GM19397 (cell line): ENCODE data around the gene SETD3.

ENCODE experiments used
- ATAC-seq: cut with Tn5 transposase; IDR thresholded peaks from one replicate; pipeline ENCODE4 v1.9.1; 2021; ENCODE audit warnings: mild to moderate bottlenecking, moderate library complexity; ENCODE audit not compliant: unreplicated experiment

SETD3 gene

DNA sequence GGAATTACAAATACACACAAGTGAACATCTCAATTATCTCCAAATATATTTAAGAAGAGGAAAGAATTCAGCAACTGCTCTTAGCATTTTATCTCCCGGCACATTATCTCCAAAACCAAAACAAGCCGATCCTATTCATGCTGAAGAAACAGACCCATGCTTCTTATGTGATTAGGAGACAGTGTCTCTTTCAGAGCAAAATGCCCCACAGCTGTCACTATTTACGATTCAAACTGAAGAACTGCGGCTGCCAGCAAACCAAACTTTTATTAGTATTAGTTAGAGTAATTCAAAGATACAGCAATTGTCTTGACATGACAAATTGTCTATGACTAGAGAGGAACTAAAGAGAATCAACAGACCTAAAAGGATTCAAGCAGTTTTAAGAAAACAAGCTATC lies 79.4 kb downstream of the SETD3 start:
- no peak for ATAC-seq

DNA sequence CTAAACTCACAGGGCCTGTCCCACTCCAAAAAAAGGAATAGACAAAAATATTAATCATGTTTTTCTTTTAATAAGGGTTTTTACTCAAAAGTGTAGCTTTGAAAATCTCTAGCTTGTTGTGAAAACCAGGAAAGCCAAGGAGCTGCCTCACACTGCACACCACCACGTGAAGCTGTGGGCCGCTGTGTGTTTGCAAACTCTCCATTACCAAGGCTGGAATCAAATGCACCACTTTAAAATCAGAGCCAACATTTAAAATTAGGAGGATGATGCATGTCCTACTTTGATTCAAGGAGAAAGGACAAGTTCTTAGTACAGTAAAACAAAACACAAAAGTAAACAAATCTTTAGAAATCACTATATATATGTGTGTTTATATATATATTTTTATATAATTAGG lies 83.0 kb downstream of the SETD3 start:
- no peak for ATAC-seq

DNA sequence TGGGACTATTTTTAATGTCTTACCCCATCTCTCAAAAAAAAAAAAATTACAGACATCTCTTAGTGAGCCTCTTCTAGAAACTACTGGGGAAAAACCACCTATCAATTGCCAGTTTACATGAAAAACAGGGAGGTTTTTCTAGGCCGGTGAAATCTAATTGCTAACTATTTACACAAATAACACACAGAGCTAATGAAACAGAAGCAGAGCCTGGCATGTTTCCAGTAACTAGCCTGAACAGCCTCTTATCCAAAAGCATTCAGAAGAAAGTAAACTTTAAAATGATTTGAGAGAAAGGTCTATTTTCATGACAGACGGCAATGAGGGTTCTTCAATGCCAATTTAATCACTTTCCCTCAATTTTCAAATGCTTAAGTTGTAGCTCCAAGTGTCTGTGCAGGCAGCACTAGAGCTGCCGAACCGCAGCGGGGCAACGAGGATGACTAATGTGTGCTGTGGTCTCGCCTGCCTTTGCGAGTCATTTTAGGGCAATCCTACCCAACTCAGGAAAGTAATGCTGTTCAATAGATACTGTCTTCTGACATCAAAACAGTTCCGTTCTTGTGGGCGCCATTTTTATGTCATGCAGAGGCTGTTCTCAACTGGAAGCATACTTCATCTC lies 84.6 kb downstream of the SETD3 start:
- ATAC-seq, result no peak

DNA sequence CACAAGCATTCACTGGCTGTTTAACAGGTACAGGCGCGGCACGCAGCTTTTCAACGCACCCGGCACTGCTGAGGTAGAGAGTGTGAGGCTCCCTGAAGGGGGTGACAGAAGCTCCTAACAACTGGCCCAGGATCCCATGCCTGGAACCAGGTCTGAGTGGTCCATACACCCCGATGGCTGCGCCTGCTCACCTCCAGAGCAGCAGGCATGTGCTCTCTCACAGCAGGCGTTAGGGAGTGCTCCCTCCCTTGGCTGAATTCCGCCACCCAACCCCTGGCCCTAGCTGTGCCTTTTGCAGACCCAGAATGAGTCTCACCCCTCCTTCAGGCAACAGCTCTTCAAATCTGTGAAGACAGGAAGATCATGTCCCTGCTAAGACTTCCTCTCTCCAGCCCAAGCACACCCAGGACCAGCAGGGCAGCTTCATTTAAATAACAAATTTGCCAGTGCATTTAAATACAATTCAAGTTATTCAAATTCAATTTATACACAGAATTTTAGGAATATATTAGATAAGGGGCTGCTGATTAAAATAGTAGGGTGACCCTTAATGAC lies 86.0 kb downstream of the SETD3 start:
- no peak for ATAC-seq

DNA sequence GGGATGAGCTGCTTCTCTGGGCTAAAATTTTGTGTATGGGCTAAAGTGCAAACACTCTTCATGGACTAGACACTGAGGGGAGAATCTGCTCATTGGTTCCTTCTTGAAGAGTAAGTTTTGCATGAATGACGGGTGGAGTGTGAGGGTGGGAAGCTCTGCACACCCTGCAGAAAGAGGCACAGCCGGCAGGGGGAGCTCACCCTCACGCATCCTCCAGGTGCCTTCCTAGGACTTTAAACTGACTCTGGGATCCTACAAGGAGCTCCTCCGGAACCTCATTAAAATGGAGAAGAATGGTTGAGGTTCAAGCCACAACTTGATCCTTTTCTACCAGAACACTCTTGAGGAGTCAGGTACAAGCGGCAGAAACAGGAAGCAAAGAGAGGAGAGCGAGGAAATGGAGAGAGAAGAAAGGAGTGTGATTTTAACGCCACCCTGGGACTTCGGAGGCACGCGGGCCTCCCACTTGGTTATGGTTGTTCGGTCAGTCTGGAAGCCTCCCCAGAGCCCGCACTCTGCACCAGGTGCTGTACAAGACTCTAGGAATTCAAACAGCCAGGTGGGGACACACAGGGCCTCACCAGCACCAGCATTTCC lies 87.5 kb downstream of the SETD3 start:
- ATAC-seq, result no peak

DNA sequence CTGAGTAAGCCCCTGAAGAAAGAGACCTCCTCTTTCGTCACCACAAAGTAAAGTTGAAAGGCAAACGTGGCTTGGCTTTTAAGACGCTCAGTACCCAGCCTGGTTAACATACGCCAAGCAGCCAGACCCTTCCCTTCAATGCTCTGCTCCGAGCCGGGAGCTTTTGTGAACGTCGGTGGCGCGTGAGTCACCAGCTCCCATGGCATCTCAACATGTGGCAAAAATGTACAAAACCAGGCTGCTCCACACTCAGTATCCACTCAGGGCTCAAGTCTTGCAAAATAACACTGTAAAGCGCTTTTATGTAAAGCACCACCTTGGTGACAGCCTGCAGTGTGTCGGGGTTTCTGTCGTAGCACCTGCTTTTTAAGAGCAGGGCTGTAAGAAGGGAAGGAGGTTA lies 89.0 kb downstream of the SETD3 start:
- no peak for ATAC-seq

DNA sequence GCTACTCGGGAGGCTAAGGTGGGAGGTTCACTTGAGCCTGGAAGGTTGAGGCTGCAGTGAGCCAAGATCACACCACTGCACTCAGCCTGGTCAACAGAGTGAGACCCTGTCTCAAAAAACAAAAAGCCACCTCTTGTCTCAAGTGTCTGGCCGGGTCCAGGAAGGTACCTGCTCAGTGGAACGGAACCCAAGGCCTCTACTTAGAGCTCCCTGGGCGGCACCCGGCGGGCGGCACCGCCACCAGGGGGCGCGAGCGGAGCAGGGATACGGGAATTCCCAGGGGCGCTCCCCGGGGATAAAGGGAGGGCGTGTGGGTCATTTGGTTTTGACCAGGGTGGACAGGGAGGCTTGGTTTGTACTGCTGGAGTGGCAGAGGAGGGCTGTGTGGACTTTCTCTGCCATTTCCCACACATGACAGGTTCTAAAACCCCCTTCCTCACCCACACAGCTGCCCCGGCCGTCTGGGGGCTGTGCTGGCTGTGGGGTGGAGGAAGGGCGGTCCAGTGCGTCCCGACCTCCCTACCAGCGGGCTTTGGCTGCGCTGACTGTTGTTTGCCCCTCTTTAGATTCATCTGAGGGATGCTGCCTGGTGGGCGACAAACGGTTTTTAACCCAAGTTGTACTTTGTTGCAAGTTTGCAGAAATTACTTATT lies 91.4 kb downstream of the SETD3 start:
- peak; percentile 43 for ATAC-seq

DNA sequence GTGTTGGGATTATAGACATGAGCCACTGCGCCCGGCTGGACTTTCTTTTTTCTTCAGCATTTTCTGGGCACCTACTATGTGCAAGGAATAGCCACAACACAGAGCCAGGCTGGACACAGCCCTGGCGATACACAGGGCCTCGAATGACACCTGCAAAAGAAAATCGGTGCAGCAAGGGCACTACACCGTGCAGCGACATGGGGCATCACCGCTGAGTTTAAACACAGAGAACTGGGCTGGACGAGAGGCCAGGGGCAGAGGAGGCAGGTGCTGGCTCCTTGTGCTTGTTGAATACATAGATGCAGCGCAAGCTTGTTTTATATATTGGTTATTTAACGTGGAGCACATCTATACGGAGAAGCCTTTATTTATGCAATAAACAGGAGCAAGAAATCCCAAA lies 92.4 kb downstream of the SETD3 start:
- no peak for ATAC-seq

DNA sequence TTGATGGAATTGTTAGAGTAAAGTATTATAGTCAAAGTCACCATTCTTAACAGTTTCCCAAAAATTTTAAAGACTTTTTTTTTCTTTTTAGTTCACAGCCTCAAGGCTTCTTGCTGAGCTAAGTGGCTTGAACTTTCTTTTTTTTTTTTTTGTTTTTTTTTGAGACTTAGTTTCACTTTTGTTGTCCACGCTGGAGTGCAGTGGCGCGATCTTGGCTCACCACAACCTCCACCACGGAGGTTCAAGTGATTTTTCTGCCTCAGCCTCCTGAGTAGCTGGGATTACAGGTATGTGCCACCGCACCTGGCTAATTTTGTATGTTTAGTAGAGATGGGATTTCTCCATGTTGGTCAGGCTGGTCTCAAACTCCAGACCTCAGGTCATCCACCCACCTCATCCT lies 92.8 kb downstream of the SETD3 start:
- ATAC-seq, result no peak

DNA sequence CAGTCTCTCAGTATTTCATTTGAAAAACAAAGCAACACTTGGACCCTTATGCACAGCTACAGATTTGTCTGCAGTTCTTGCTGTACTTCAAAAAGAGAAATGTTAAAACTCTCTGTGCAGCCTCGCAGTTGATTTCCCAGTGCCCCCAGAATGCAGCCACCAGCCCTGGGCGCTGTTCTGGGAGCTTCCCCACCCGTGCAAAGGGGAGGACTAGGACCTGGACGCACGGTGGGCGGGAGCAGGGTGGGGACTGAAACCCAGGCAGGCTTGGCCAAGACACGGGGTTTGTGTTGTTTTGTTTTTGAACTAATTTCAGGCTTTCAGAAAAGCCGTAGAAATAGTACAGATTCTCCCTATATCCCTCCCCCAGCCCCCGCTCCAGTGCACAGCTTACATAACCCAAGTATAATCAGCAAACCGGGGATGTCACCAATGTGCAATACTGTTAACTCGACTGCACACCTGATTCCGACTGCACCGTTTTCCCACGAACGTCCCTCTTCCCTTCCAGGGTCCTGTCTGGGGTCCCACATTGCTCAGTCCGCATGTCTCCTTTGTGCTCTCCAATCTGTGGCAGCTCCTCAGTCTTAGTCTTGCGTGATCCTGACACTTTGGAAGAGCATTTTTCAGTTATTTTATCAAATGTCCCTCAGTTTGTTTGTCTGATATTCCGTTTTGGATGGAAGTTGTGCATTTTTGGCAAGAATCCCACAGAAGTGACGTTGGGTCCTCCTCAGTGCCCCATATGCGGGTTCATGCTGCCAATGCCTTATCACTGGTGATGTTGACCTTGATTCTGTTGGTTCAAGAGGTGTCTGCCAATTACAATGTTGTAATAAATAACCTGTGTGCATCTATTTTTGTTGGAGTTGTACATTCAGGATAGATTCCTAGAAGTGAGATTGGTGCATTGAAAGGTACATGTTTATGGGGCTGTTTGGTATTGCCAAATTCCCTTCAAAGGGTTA lies 95.9 kb downstream of the SETD3 start:
- no peak for ATAC-seq

DNA sequence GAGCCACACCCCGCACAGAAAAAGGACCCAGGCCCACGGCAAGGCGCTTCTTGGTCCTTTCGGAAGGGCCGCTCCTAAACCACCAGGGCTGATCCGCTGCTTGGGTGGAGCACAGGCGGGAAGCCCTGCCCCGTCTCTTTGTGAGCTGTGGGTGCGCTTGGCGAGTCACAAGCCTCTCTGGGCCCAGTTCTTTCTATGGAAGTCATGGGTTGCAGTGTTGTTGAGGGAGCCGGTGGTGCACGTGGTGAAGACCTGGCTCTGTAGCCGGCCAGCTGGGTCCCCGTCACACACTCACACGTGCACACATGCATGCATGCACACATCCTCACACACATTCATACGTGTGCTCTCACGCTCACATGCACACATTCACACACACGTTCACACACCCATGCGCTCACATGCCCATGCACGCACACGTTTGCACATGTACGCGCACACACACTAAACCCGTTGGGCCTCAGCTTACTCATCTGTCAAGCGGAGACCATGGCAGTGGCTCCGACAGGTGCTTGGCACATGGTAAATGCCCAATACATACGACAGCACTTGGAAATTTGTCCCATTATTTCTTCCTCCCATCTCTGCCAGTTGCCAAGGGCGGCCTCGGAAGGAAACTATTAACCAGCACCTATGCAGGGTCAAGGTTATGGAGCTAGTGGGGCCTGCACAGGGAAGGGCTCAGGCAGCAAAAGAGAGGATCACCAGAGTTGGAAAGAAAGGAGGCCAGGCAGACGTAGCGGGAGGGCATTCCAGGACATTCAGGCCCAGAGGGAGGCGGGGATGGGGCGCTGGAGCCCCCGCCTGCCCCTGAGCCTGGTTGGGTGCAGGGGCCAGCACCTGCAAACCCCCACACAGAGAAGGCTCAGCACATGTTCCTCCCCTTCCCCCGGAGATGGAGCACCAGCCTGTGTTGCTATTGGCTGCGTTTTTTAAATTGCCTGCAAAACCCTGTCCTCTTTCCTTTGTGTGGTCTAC lies 96.9 kb downstream of the SETD3 start:
- no peak for ATAC-seq

DNA sequence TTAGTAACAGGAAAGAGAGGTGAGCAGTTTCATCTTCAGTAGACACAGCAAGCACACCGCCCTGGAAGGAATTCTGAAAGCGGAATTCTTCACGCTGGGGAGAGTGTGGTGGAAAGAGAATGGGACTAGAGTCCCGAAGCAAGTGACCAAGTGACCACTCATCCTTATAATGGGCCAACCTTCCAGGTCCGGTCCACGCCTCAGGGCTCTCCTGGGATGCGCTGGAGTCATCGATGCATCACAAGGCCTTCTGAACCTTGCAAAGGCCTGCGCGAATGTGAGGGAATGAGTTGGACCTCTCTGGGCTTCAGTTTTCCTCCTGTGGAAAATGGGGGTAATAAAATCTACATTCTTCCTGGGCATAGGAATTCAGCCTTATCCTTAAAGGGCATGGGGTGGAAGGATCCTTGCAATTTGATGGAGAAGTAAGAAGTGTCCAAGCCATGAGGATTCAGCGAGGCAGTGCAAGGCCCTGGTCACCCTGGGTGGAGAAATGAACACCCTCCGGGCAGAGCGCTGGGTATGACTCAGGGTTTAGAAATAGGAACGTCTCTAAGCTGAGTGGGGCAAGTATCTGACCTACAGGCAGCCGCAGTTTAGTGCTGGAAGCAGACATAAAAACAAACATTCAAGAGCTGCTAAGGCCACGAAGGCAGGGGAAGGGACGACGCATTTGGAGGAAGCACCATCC lies 97.7 kb downstream of the SETD3 start:
- ATAC-seq, result no peak

DNA sequence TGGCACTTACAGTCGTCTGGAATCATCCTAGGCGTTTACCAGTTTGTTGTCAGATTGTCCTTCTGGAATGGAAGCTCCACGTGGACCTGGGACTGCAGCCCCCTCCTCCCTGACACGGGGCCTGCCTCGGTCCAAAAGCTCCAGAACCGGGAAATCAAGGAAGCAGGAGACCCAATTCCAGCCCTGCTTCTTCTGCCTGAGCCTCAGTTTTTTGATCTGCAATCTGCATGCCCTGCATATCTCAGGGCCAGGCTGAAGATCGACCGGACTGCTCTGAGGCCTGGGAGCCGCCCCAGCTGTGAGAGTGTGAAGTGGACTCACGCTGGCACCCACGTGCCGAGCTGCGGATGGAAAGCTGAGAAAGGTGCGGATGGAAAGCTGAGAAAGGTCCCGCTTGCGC lies 98.6 kb downstream of the SETD3 start:
- no peak for ATAC-seq

DNA sequence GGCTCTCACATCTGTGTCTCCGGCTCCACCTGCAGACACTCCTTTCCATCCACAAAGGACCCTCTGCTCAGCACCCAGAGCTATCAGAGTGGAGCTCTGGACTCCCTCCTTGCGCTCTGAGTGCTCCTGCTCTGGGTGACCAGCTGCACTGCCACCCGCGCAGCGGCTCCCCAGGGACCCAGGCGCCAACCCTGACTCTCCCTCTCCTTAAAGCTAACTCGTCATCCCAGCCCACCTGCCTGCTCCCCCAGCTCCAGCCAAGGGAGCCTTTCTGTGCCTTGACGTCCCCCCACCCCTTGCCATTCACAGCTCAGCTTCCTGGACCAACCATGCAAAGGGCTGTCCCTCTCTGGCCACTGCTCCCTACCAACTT lies 99.0 kb downstream of the SETD3 start:
- ATAC-seq, result no peak

DNA sequence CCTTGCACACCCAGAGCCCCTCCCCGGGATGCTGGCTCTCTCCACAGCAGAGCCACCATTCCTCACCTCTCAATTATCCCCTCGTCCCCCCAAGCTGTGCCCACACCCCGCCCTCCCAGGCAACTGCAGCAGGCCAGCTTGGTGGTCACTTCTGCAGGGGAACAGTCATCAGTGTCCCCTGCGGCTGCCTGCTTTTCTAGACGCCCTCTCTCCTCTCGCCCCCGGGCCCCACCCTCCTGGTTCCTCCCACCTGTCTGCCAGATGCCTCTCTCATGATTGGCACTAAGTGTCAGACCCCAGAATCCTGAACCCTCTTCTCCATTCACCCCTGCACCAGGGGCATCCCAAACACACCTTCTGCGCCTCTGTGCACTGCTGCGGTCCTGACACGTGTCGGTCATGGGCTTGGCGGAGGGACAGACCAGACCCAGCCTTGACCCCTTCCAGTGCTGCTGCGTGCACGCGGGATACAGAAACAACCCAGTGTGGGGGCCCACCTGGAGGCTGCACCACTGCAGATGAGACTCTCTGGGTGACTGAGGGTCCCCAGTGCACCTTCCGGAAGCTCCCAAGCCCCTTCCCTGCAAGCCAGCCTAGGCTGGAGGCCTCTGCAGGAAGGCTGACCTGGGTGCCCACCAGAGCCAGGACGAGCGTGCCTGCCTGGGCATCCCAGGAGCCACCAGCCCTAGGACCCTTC lies 99.5 kb downstream of the SETD3 start:
- no peak for ATAC-seq

DNA sequence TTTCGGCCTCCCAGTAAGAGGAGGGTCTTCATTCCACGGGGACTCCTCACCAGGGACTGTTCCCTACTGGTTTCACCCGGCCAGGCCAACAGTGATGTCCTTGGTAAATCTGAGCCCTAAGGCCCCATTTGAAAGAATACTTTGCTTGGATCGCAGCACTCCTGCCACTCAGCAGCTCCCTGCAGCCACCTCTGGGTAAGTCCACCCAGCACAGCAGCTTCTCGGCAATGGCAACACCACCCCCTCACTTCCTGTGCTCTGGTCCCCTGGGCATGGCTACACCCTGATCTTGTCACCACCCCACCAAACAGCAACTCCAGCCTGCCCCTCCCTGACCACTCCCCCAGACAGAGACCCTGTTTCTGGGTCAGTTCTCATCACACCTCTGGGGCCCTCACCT lies 100.3 kb downstream of the SETD3 start:
- ATAC-seq, result no peak

DNA sequence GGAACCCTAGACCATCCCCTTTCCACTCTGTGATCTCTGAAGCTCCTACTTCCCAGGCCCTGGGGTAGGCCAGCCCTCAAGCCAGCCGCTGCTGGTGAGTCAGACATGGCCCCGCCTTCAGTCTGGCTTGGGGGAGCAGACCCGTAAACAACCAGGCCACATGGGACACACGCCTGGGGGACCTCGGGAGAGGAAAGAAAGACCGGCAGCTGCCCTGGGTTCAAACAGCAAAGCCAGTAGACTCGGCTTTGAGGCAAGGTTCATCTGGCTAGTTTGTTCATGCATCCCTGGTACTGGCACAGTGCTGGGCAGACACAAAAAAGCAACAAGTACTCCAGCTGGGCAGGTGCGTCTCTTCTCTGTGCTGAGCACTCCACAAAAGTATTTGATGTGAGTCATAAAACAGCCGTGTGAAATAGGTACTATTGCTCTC lies 101.9 kb downstream of the SETD3 start:
- no peak for ATAC-seq

DNA sequence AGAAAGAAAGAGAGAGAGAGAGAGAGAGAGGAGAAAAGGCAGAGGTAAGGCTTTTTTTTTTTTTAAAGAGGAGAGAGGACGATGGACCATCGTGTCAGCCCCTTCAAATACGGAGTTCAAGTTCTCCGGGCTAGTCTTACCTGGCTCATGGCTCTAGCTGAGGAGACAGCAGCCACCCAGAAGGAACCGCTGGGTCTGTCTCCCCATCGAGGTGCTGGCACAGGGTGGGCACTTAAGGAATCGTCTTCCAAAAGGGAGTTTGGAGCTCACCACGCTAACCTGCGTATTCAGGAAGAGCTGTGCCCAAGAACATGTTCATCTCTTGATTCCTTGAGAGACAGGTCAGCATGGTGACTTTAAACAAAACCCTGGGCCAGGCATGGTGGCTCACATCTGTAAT lies 102.7 kb downstream of the SETD3 start:
- ATAC-seq, result no peak

DNA sequence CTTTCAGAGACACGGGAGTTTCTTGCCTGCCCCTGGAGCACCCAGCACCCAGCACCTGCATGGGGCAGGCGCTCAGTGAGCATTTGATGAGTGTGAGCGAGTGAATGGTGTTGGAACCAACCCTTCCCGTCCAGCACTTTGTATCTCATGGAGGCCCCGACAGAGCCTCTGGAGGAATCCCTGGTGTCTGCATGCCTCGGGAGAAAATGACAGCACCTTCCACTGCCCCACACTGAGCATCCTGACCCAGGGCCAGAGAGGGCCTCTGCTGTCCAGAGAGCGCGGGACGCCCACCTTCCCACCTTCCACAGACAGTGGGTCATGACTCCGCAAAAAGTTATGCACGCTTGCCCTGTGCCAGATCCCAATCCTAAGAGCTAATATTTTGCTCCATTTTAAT lies 105.7 kb downstream of the SETD3 start:
- no peak for ATAC-seq
